Calu3 (cell line): Measurements from ENCODE around the gene MSI2. TPM values are rescaled to one million over a fixed set of nuclear protein-coding genes. Genes with fewer than 3 reads are reported as not detected.

Source experiments
- BruUV-seq: library from RNA; stranded (reverse); fragments of 400-500 nt; replicated peaks from 2 replicates; lab custom pipeline; 2021; lab: Mats Ljungman, UMichigan
- CTCF ChIA-PET: fragments of 300-600 bp; sonication (Branson Sonifier 250); formaldehyde crosslinking; loops from one replicate; lab custom pipeline; 2022; ENCODE audit warnings: antibody characterized with exemption; lab: Charles Lee
- DNase-seq: peaks from one replicate; pipeline ENCODE4 v3.0.0; 2022
- H3K27ac Mint-ChIP-seq: one replicate; pipeline ENCODE4 v1.8.0; 2022; ENCODE audit warnings: mixed read lengths; ENCODE audit not compliant: unreplicated experiment
- H3K27me3 Mint-ChIP-seq: one replicate; pipeline ENCODE4 v1.8.0; 2022; ENCODE audit warnings: mixed read lengths; ENCODE audit not compliant: unreplicated experiment
- H3K36me3 Mint-ChIP-seq: one replicate; pipeline ENCODE4 v1.8.0; 2022; ENCODE audit warnings: mild to moderate bottlenecking, moderate library complexity, mixed read lengths; ENCODE audit not compliant: insufficient read depth, unreplicated experiment
- H3K4me1 Mint-ChIP-seq: one replicate; pipeline ENCODE4 v1.8.0; 2022; ENCODE audit warnings: mild to moderate bottlenecking, low read depth, mixed read lengths; ENCODE audit not compliant: unreplicated experiment
- H3K4me3 Mint-ChIP-seq: one replicate; pipeline ENCODE4 v1.8.0; 2022; ENCODE audit warnings: mild to moderate bottlenecking, low read depth, moderate library complexity, mixed read lengths; ENCODE audit not compliant: unreplicated experiment
- H3K9me3 Mint-ChIP-seq: one replicate; pipeline ENCODE4 v1.8.0; 2022; ENCODE audit warnings: low read depth, mixed read lengths; ENCODE audit not compliant: unreplicated experiment
- CTCF ChIP-seq: fragments of 200-600 bp; IDR thresholded peaks from one replicate; pipeline ENCODE4 v1.8.0; 2022; ENCODE audit warnings: antibody characterized with exemption; ENCODE audit not compliant: unreplicated experiment
- intact Hi-C: fragments of 100-400 bp; cut with micrococcal nuclease; formaldehyde crosslinking; loops from one replicate; pipeline ENCODE4 v1.10.0; 2022; ENCODE audit not compliant: unreplicated experiment
- total RNA-seq: library from RNA; stranded (reverse); gene quantifications from 2 replicates; pipeline ENCODE4 v1.2.3, GENCODE V29; 2022

Gene MSI2
- total RNA-seq, 1 experiment from 2014 or later = 66.4 TPM

GRCh38 chr17:57638284-57638683 lies 382.0 kb downstream of the MSI2 start:
- H3K4me1 Mint-ChIP-seq = no peaks in the 10 kb centered on the region
- no peak overlapping the region for H3K27ac Mint-ChIP-seq
- peaks cover 2% of the 10 kb centered on the region for H3K9me3 Mint-ChIP-seq
- no TSS peak for BruUV-seq
- intact Hi-C loops = no loop called here
- CTCF ChIA-PET = no interaction called here
- DNase-seq = no peak
- no peak for TF ChIP-seq CTCF
- no peaks in the 10 kb centered on the region for H3K36me3 Mint-ChIP-seq
- H3K4me3 Mint-ChIP-seq = no peak overlapping the region
- no peaks in the 10 kb centered on the region for H3K27me3 Mint-ChIP-seq

GRCh38 chr17:57639381-57639780 lies 383.1 kb downstream of the MSI2 start:
- no peaks in the 10 kb centered on the region for H3K27me3 Mint-ChIP-seq
- intact Hi-C loops = no loop called here
- H3K9me3 Mint-ChIP-seq = peaks cover under 1% of the 10 kb centered on the region
- no peak overlapping the region for H3K27ac Mint-ChIP-seq
- BruUV-seq = no TSS peak
- no peaks in the 10 kb centered on the region for H3K36me3 Mint-ChIP-seq
- no peak for DNase-seq
- no peaks in the 10 kb centered on the region for H3K4me1 Mint-ChIP-seq
- no peak overlapping the region for H3K4me3 Mint-ChIP-seq
- CTCF ChIA-PET = interaction anchor here (0.6 kb wide), 1 partner anchor 385 kb away, joined by 3 read pairs; no protein-coding TSS in a partner anchor
- TF ChIP-seq CTCF = no peak

- TF ChIP-seq CTCF = no peak
- CTCF ChIA-PET = interaction anchor here (0.6 kb wide), 1 partner anchor 386 kb away, joined by 3 read pairs; no protein-coding TSS in a partner anchor
- H3K27ac Mint-ChIP-seq = no peak overlapping the region
- no peaks in the 10 kb centered on the region for H3K4me1 Mint-ChIP-seq
- intact Hi-C loops = no loop called here
- DNase-seq = no peak
- no TSS peak for BruUV-seq
- no peak overlapping the region for H3K4me3 Mint-ChIP-seq
- no peaks in the 10 kb centered on the region for H3K9me3 Mint-ChIP-seq
- H3K27me3 Mint-ChIP-seq = no peaks in the 10 kb centered on the region
- H3K36me3 Mint-ChIP-seq = no peaks in the 10 kb centered on the region
Observed at GRCh38 chr17:57640079-57640478, 383.8 kb downstream of the MSI2 start.

- Mint-ChIP-seq H3K27me3 (no peaks in the 10 kb centered on the region), H3K9me3 (no peaks in the 10 kb centered on the region), H3K4me3 (no peak overlapping the region), H3K36me3 (no peaks in the 10 kb centered on the region), H3K27ac (no peak overlapping the region), H3K4me1 (no peaks in the 10 kb centered on the region)
- TF ChIP-seq CTCF = no peak
- no TSS peak for BruUV-seq
- no peak for DNase-seq
- intact Hi-C loops = no loop called here
- CTCF ChIA-PET = no interaction called here
Observed at GRCh38 chr17:57641761-57642160, 385.4 kb downstream of the MSI2 start.
